RCC 7860 (cell line): Measurements from ENCODE around the gene KDM6A.
"Not testable (repeated sequence)": the region's sequence is repeated elsewhere in the genome, so short reads cannot be mapped to it uniquely, and the experiment has no call there.

Experiments used
- DNase-seq: peaks from one replicate; pipeline ENCODE4 v3.0.0-alpha.2; 2015; ENCODE audit warnings: low spot score
- FAIRE-seq: peaks from 2 replicates; lab custom pipeline; 2012; peaks lifted over from hg19 to GRCh38; lab: Jason Lieb, UNC

The KDM6A gene

GRCh38 chrX:44872821-44873414, at the start of gene KDM6A:
Gene KDM6A, plus strand, starts transcription at chrX:44873188. Its CDS starts 364 bp downstream, at chrX:44873552.
- FAIRE-seq (peak; percentile 67), DNase-seq (peak; percentile 90)

- not testable (repeated sequence) for FAIRE-seq, DNase-seq
Observed at GRCh38 chrX:44823193-44823592, 49.8 kb upstream of the KDM6A start.

GRCh38 chrX:44828008-44828605, 44.9 kb upstream of the KDM6A start:
- peak; percentile 52 for DNase-seq
- peak; percentile 92 for FAIRE-seq

GRCh38 chrX:44829832-44830231, 43.2 kb upstream of the KDM6A start:
- no peak for FAIRE-seq

GRCh38 chrX:44842550-44843317, 30.3 kb upstream of the KDM6A start:
- FAIRE-seq (no peak), DNase-seq (no peak)

More at GRCh38 chrX:44829832-44830231, 43.2 kb upstream of the KDM6A start:
- DNase-seq, result no peak

- no peak for DNase-seq
- no peak for FAIRE-seq
Observed at GRCh38 chrX:44843318-44843702, 29.7 kb upstream of the KDM6A start.

GRCh38 chrX:44843753-44844152, 29.2 kb upstream of the KDM6A start, which contains the start of gene DUSP21:
Gene DUSP21, plus strand, starts transcription at chrX:44844021. Its CDS starts 112 bp downstream, at chrX:44844133.
- DNase-seq (no peak), FAIRE-seq (no peak)

GRCh38 chrX:44844204-44844603, 28.8 kb upstream of the KDM6A start:
- no peak for FAIRE-seq
- no peak for DNase-seq

- not testable (repeated sequence) for DNase-seq, FAIRE-seq
Observed at GRCh38 chrX:44850891-44851290, 22.1 kb upstream of the KDM6A start.

GRCh38 chrX:44871114-44871645, 1.8 kb upstream of the KDM6A start:
- FAIRE-seq, result no peak

GRCh38 chrX:44871931-44872820, 812 bp upstream of the KDM6A start:
- FAIRE-seq (no peak), DNase-seq (no peak)

More at GRCh38 chrX:44871114-44871645, 1.8 kb upstream of the KDM6A start:
- DNase-seq, result no peak

GRCh38 chrX:44873415-44874276, 658 bp downstream of the KDM6A start:
- DNase-seq (no peak), FAIRE-seq (no peak)

- DNase-seq (no peak), FAIRE-seq (no peak)
Observed at GRCh38 chrX:44874420-44875184, 1.6 kb downstream of the KDM6A start.

- FAIRE-seq, result peak; percentile 20
- no peak for DNase-seq
Observed at GRCh38 chrX:44875185-44875489, 2.1 kb downstream of the KDM6A start.

GRCh38 chrX:44876086-44876485, 3.1 kb downstream of the KDM6A start:
- FAIRE-seq, result peak; percentile 65
- no peak for DNase-seq

- no peak for FAIRE-seq
- no peak for DNase-seq
Observed at GRCh38 chrX:44876767-44877166, 3.8 kb downstream of the KDM6A start.

- no peak for DNase-seq
Observed at GRCh38 chrX:44878780-44879179, 5.8 kb downstream of the KDM6A start.

GRCh38 chrX:44881549-44881948, 8.6 kb downstream of the KDM6A start:
- FAIRE-seq, result no peak

More at GRCh38 chrX:44878780-44879179, 5.8 kb downstream of the KDM6A start:
- FAIRE-seq, result no peak

GRCh38 chrX:44882635-44883034, 9.6 kb downstream of the KDM6A start:
- no peak for FAIRE-seq

More at GRCh38 chrX:44881549-44881948, 8.6 kb downstream of the KDM6A start:
- no peak for DNase-seq

More at GRCh38 chrX:44882635-44883034, 9.6 kb downstream of the KDM6A start:
- DNase-seq, result no peak
